Measurements from ENCODE around the gene ARHGEF28.

Gene ARHGEF28

GRCh38 chr5:73962801-73963425, 336.9 kb downstream of the ARHGEF28 start:
- peak; percentile 83 for DNase-seq (ENCODE audit: low read depth)
- TF ChIP-seq CTCF (conservative IDR thresholded peaks at IDR 0.05; ENCODE audit: low read depth, low read length): no peak

GRCh38 chr5:73964352-73964865, 338.4 kb downstream of the ARHGEF28 start:
- DNase-seq (ENCODE audit: low read depth): no peak
- no peak for TF ChIP-seq CTCF (conservative IDR thresholded peaks at IDR 0.05; ENCODE audit: low read depth, low read length)
- no peak overlapping the region for H3K4me3 ChIP-seq (ENCODE audit: low read depth, low read length)

More at GRCh38 chr5:73962801-73963425, 336.9 kb downstream of the ARHGEF28 start:
- no peak overlapping the region for H3K4me3 ChIP-seq (ENCODE audit: low read depth, low read length)

GRCh38 chr5:73966451-73966850, 340.5 kb downstream of the ARHGEF28 start:
- no peak overlapping the region for H3K4me3 ChIP-seq (ENCODE audit: low read depth, low read length)
- TF ChIP-seq CTCF (conservative IDR thresholded peaks at IDR 0.05; ENCODE audit: low read depth, low read length): no peak
- no peak for DNase-seq (ENCODE audit: low read depth)

GRCh38 chr5:73967347-73967746, 341.4 kb downstream of the ARHGEF28 start:
- no peak overlapping the region for H3K4me3 ChIP-seq (ENCODE audit: low read depth, low read length)
- DNase-seq (ENCODE audit: low read depth): peak; percentile 62
- TF ChIP-seq CTCF (conservative IDR thresholded peaks at IDR 0.05; ENCODE audit: low read depth, low read length): no peak

- no peak overlapping the region for H3K4me3 ChIP-seq (ENCODE audit: low read depth, low read length)
- no peak for TF ChIP-seq CTCF (conservative IDR thresholded peaks at IDR 0.05; ENCODE audit: low read depth, low read length)
- DNase-seq (ENCODE audit: low read depth): no peak
These were observed 342.2 kb downstream of the ARHGEF28 start for GRCh38 chr5:73968246-73968645.

- TF ChIP-seq CTCF (conservative IDR thresholded peaks at IDR 0.05; ENCODE audit: low read depth, low read length): no peak
- DNase-seq (ENCODE audit: low read depth): no peak
- no peak overlapping the region for H3K4me3 ChIP-seq (ENCODE audit: low read depth, low read length)
These were observed 342.7 kb downstream of the ARHGEF28 start for GRCh38 chr5:73968729-73969128.
